ENCODE measurements around the gene DPPA5. TPM values are rescaled to one million over a fixed set of nuclear protein-coding genes. Genes with fewer than 3 reads are reported as not detected.

The DPPA5 gene
- total RNA-seq, 1 donor from 2014 or later, result not detected

DNA sequence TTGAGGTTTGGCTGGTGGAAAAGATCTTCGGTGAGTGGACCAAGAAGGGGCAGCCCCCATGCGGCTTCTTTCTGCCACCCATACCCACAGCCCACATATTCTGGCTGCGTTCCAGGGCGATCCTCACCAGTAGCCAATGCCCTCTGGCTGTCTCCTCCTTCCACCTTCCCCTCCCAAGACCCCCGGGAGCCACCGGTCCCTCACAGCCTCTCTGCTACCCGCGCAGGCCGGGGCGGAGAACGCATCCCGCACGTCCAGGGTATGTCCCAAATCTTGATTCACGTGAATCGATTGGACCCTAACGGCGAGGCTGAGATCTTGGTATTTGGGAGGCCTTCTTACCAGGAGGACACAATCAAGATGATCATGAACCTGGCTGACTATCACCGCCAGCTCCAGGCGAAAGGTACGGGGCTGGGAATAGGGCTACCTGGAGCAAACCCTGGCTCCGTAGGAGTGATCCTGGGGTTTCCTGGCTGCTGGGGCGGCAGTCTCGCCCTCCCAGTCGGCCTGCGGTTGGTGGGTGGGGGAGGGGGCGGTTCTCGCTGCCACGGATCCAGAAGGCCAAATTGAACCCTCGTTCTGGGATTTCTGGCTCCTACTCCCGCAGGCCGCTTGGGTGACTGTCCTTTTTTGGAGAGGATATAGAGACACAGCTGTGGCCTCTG, 8.9 kb upstream of the DPPA5 start:
- intact Hi-C loops (cut with DNase I), result no loop called here
- H3K27ac ChIP-seq, result no peak overlapping the region
- no peaks in the 10 kb centered on the region for H3K9me3 ChIP-seq
- no peaks in the 10 kb centered on the region for H3K36me3 ChIP-seq
- ATAC-seq (no peak), DNase-seq (no peak)
- H3K4me3 ChIP-seq, result no peak overlapping the region
- TF ChIP-seq, protein P1, sequence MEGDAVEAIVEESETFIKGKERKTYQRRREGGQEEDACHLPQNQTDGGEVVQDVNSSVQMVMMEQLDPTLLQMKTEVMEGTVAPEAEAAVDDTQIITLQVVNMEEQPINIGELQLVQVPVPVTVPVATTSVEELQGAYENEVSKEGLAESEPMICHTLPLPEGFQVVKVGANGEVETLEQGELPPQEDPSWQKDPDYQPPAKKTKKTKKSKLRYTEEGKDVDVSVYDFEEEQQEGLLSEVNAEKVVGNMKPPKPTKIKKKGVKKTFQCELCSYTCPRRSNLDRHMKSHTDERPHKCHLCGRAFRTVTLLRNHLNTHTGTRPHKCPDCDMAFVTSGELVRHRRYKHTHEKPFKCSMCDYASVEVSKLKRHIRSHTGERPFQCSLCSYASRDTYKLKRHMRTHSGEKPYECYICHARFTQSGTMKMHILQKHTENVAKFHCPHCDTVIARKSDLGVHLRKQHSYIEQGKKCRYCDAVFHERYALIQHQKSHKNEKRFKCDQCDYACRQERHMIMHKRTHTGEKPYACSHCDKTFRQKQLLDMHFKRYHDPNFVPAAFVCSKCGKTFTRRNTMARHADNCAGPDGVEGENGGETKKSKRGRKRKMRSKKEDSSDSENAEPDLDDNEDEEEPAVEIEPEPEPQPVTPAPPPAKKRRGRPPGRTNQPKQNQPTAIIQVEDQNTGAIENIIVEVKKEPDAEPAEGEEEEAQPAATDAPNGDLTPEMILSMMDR (IDR thresholded peaks at IDR 0.05), result no peak
- H3K4me1 ChIP-seq, result no peaks in the 10 kb centered on the region
- no peaks in the 10 kb centered on the region for H3K27me3 ChIP-seq (ENCODE audit: low read depth)

DNA sequence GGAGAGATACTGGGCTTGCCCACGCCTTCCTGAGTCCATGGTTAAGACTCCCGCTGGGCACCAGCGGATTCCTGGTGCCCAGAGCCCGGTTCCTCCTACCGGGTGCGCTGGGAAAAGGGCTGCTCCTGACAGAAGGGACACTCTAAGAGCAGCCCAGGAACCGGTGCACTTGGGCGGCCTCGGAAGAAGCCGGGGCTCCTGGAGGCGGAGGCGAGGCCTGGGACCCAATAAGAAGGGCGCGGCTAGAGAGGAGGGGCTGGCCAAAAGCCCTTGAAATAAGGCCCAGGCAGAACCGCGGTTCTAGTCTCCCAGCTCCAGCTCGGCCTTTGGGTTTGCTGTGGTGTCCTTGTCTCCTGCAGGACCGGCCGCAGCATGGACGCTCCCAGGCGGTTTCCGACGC, 8.3 kb upstream of the DPPA5 start, which contains the start of gene KHDC3L:
TSS of gene KHDC3L (plus strand) at position 301 of the 400 bp plus-strand sequence. CDS start at position 373, 72 bp downstream.
- Histone ChIP-seq H3K9me3 (no peaks in the 10 kb centered on the region), H3K4me1 (no peaks in the 10 kb centered on the region), H3K4me3 (no peak within 1 kb of the TSS), H3K27ac (no peak within 1 kb of the TSS), H3K27me3 (ENCODE audit: low read depth) (no peaks in the 10 kb centered on the region), H3K36me3 (no peaks in the 10 kb centered on the region)
- no peak for ATAC-seq
- DNase-seq, result no peak
- intact Hi-C loops (cut with DNase I), result no loop called here
- TF ChIP-seq, protein P1 (IDR thresholded peaks at IDR 0.05), result no peak

DNA sequence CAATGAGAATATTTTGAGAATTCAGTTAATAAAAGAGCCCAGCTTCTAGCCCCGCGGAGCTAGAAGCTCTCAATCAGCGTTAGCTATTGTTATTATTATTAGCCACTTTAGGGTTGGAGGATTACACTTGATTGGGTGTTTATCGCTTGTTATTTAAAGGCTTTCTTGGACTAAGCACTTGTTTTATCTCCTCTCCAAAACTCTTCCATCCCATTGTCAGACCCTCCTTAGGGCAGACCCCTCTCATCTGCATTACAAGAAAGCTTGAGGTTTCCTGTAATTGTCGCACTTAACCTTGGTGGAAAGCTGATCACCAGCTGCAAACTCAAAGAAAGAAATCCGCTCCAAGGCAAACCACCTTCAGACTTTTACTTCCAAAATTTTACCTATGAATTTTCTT, 4.8 kb downstream of the DPPA5 start:
- Histone ChIP-seq H3K27me3 (ENCODE audit: low read depth) (peaks cover 22% of the 10 kb centered on the region), H3K27ac (no peak overlapping the region), H3K9me3 (no peaks in the 10 kb centered on the region), H3K36me3 (no peaks in the 10 kb centered on the region), H3K4me1 (no peaks in the 10 kb centered on the region), H3K4me3 (no peak overlapping the region)
- ATAC-seq (no peak), DNase-seq (no peak)
- intact Hi-C loops (cut with DNase I), result no loop called here
- TF ChIP-seq, protein P1 (IDR thresholded peaks at IDR 0.05), result no peak

DNA sequence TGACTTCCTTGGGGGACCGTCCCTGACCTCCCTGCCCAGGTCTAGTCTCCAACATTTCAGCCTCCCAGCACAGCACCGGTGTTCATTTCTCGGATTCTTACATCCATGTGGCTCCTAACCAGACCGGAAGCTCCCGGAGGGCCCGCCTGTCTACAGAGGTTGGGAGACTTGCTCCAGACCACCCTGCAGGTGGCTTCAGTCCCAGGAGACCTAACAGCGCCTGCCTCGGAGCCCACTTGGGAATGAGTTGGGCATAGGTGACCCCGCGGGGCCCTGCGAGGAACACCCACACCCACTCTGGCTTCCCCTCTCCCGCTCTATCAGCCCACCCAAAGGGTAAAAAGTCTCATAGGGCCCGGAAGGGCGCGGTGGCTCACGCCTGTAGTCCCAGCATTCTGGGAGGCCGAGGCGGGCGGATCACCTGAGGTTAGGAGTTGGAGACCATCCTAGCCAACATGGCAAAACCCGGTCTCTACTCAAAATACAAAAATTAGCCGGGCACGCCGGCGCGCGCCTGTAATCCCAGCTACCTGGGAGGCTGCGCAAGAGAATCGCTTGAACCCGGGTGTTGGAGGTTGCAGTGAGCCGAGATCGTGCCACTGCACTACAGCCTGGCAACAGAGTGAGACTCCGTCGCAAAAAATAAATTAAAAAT, 5.4 kb downstream of the DPPA5 start:
- Histone ChIP-seq H3K27me3 (ENCODE audit: low read depth) (peaks cover 22% of the 10 kb centered on the region), H3K4me3 (no peak overlapping the region), H3K4me1 (no peaks in the 10 kb centered on the region), H3K27ac (no peak overlapping the region), H3K9me3 (no peaks in the 10 kb centered on the region), H3K36me3 (no peaks in the 10 kb centered on the region)
- intact Hi-C loops (cut with DNase I), result no loop called here
- ATAC-seq (no peak), DNase-seq (no peak)
- TF ChIP-seq, protein P1 (IDR thresholded peaks at IDR 0.05), result no peak

DNA sequence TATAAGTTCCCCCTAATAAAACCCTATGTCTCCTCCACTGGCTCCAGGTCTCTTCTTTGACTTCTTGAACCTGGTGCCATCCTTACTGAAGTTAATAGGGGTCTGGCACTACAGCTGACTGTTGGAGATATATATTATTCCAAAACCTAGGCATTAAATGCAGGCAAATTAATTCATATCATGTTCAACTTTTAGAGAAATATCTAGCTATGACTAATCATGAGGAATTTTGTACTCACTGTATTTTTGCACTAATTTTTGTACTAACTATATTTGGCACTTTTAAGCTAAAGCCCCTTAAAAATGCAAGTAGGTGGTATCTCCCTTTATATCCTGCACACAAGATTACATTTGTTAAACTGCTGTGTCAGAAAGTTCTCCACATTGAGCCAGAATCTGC, 10.9 kb downstream of the DPPA5 start:
- Histone ChIP-seq H3K4me3 (no peak overlapping the region), H3K4me1 (no peaks in the 10 kb centered on the region), H3K36me3 (no peaks in the 10 kb centered on the region), H3K27me3 (ENCODE audit: low read depth) (peaks cover 1% of the 10 kb centered on the region), H3K9me3 (no peaks in the 10 kb centered on the region), H3K27ac (no peak overlapping the region)
- ATAC-seq, result no peak
- intact Hi-C loops (cut with DNase I), result no loop called here
- DNase-seq, result no peak
- TF ChIP-seq, protein P1 (IDR thresholded peaks at IDR 0.05), result no peak

Data from lower lobe of right lung (tissue), 2 donors.